ENCODE measurements around the gene CADPS2.

The CADPS2 gene

GRCh38 chr7:122726881-122727280, 159.4 kb downstream of the CADPS2 start:
- Histone ChIP-seq H3K27me3 (ENCODE audit: insufficient read depth, low read length, poor library complexity, severe bottlenecking) (no peaks in the 10 kb centered on the region), H3K4me3 (ENCODE audit: low read length, poor library complexity, severe bottlenecking) (no peak overlapping the region), H2AFZ (ENCODE audit: low read length) (no peak overlapping the region), H3F3A (ENCODE audit: low read depth) (no peaks in the 10 kb centered on the region), H4K20me1 (ENCODE audit: insufficient read depth, low read length, poor library complexity, severe bottlenecking) (no peaks in the 10 kb centered on the region), H3K9me2 (replicated peaks; ENCODE audit: low read depth, low read length) (no peaks in the 10 kb centered on the region), H3K36me3 (ENCODE audit: insufficient read depth, low read length) (no peaks in the 10 kb centered on the region), H3K9me3 (ENCODE audit: insufficient read depth, low read depth, low read length) (no peaks in the 10 kb centered on the region), H3K9ac (ENCODE audit: low read depth, low read length, poor library complexity, severe bottlenecking) (no peak overlapping the region), H3K4me1 (ENCODE audit: insufficient read depth, low read length, poor library complexity, severe bottlenecking) (no peaks in the 10 kb centered on the region), H3K79me2 (ENCODE audit: insufficient read depth, low read length) (no peaks in the 10 kb centered on the region), H3K4me2 (ENCODE audit: low read depth, low read length, poor library complexity, severe bottlenecking) (no peak overlapping the region)
- TF ChIP-seq CTCF (conservative IDR thresholded peaks at IDR 0.05; ENCODE audit: low read length) (no peak), EZH2phosphoT487 (IDR thresholded peaks at IDR 0.05; ENCODE audit: borderline replicate concordance) (no peak)

- Histone ChIP-seq H3F3A (ENCODE audit: low read depth) (no peaks in the 10 kb centered on the region), H3K9ac (ENCODE audit: low read depth, low read length, poor library complexity, severe bottlenecking) (no peak overlapping the region), H3K4me1 (ENCODE audit: insufficient read depth, low read length, poor library complexity, severe bottlenecking) (no peaks in the 10 kb centered on the region)
Observed at GRCh38 chr7:122724366-122724765, 161.9 kb downstream of the CADPS2 start.

GRCh38 chr7:122719010-122719578, 167.2 kb downstream of the CADPS2 start:
- no peak for TF ChIP-seq CTCF (conservative IDR thresholded peaks at IDR 0.05; ENCODE audit: low read length)
- TF ChIP-seq EZH2phosphoT487 (IDR thresholded peaks at IDR 0.05; ENCODE audit: borderline replicate concordance) = no peak
- H3K9ac ChIP-seq (ENCODE audit: low read depth, low read length, poor library complexity, severe bottlenecking) = no peak overlapping the region
- no peaks in the 10 kb centered on the region for H3K4me1 ChIP-seq (ENCODE audit: insufficient read depth, low read length, poor library complexity, severe bottlenecking)
- H3K36me3 ChIP-seq (ENCODE audit: insufficient read depth, low read length) = no peaks in the 10 kb centered on the region
- no peaks in the 10 kb centered on the region for H3K27me3 ChIP-seq (ENCODE audit: insufficient read depth, low read length, poor library complexity, severe bottlenecking)
- H3F3A ChIP-seq (ENCODE audit: low read depth) = no peaks in the 10 kb centered on the region
- no peaks in the 10 kb centered on the region for H4K20me1 ChIP-seq (ENCODE audit: insufficient read depth, low read length, poor library complexity, severe bottlenecking)
- no peak overlapping the region for H3K4me3 ChIP-seq (ENCODE audit: low read length, poor library complexity, severe bottlenecking)
- H3K9me3 ChIP-seq (ENCODE audit: insufficient read depth, low read depth, low read length) = no peaks in the 10 kb centered on the region
- no peaks in the 10 kb centered on the region for H3K79me2 ChIP-seq (ENCODE audit: insufficient read depth, low read length)
- H3K4me2 ChIP-seq (ENCODE audit: low read depth, low read length, poor library complexity, severe bottlenecking) = no peak overlapping the region
- H3K9me2 ChIP-seq (replicated peaks; ENCODE audit: low read depth, low read length) = no peaks in the 10 kb centered on the region
- no peak overlapping the region for H2AFZ ChIP-seq (ENCODE audit: low read length)

More at GRCh38 chr7:122724366-122724765, 161.9 kb downstream of the CADPS2 start:
- H2AFZ ChIP-seq (ENCODE audit: low read length) = no peak overlapping the region
- H3K4me2 ChIP-seq (ENCODE audit: low read depth, low read length, poor library complexity, severe bottlenecking) = no peak overlapping the region
- no peak overlapping the region for H3K4me3 ChIP-seq (ENCODE audit: low read length, poor library complexity, severe bottlenecking)
- H3K9me3 ChIP-seq (ENCODE audit: insufficient read depth, low read depth, low read length) = no peaks in the 10 kb centered on the region
- H3K9me2 ChIP-seq (replicated peaks; ENCODE audit: low read depth, low read length) = no peaks in the 10 kb centered on the region
- no peaks in the 10 kb centered on the region for H3K27me3 ChIP-seq (ENCODE audit: insufficient read depth, low read length, poor library complexity, severe bottlenecking)
- H3K79me2 ChIP-seq (ENCODE audit: insufficient read depth, low read length) = no peaks in the 10 kb centered on the region
- H4K20me1 ChIP-seq (ENCODE audit: insufficient read depth, low read length, poor library complexity, severe bottlenecking) = no peaks in the 10 kb centered on the region
- TF ChIP-seq CTCF (conservative IDR thresholded peaks at IDR 0.05; ENCODE audit: low read length) (no peak), EZH2phosphoT487 (IDR thresholded peaks at IDR 0.05; ENCODE audit: borderline replicate concordance) (no peak)
- H3K36me3 ChIP-seq (ENCODE audit: insufficient read depth, low read length) = no peaks in the 10 kb centered on the region

Data from Loucy (cell line).